IgD-negative memory B cell (primary cell): ENCODE measurements around the gene HOXC5. TPM values are rescaled to one million over a fixed set of nuclear protein-coding genes. Genes with fewer than 3 reads are reported as not detected.

ENCODE experiments used
- H3K27ac Mint-ChIP-seq, 3 donors: one replicate each; pipeline ENCODE4 v1.8.0; 2020 to 2022; ENCODE audit warnings: mild to moderate bottlenecking in 3 of 3, mixed read lengths in 3 of 3, moderate library complexity in 1 of 3
- H3K27me3 Mint-ChIP-seq: one replicate; pipeline ENCODE4 v1.8.0; 2021; ENCODE audit warnings: mixed read lengths
- H3K36me3 Mint-ChIP-seq: one replicate; pipeline ENCODE4 v1.8.0; 2020; ENCODE audit warnings: mild to moderate bottlenecking, mixed read lengths
- H3K4me1 Mint-ChIP-seq, 3 donors: one replicate each; pipeline ENCODE4 v1.8.0; 2020 to 2022; ENCODE audit warnings: mixed read lengths in 3 of 3, mild to moderate bottlenecking in 1 of 3
- H3K4me3 Mint-ChIP-seq, 4 donors: one replicate each; pipeline ENCODE4 v1.8.0; 2020 to 2022; ENCODE audit warnings: mild to moderate bottlenecking in 4 of 4, mixed read lengths in 4 of 4, moderate library complexity in 3 of 4
- H3K9me3 Mint-ChIP-seq, 3 donors: one replicate each; pipeline ENCODE4 v1.8.0; 2020 to 2021; ENCODE audit warnings: mixed read lengths in 3 of 3, mild to moderate bottlenecking in 1 of 3
- polyA plus RNA-seq: library from polyadenylated mRNA; unstranded; fragments of 300-500 nt; fragmentation: Illumina TruSeq; gene quantifications from one replicate; pipeline ENCODE4 v1.2.3, GENCODE V29; 2021

HOXC5 gene
- polyA plus RNA-seq, 1 donor from 2014 or later, result not detected

GRCh38 chr12:54054742-54055194, 21.9 kb downstream of the HOXC5 start:
- H3K27me3 Mint-ChIP-seq, result peaks cover 12% of the 10 kb centered on the region
- H3K9me3 Mint-ChIP-seq, result peaks cover 0 to 1% (median 0%) of the 10 kb centered on the region in 3 donors
- H3K27ac Mint-ChIP-seq, result peak overlapping the region in 1 of 3 donors; percentile 83
- H3K36me3 Mint-ChIP-seq, result peaks cover 5% of the 10 kb centered on the region
- H3K4me3 Mint-ChIP-seq, result peak overlapping the region; percentile 92 to 100 (median 98)
- H3K4me1 Mint-ChIP-seq, result peaks cover 9 to 30% (median 26%) of the 10 kb centered on the region in 3 donors

GRCh38 chr12:54055552-54055951, 22.7 kb downstream of the HOXC5 start:
- H3K27ac Mint-ChIP-seq, result peak overlapping the region in 1 of 3 donors; percentile 77
- peaks cover 9 to 28% (median 18%) of the 10 kb centered on the region in 3 donors for H3K4me1 Mint-ChIP-seq
- peaks cover 4% of the 10 kb centered on the region for H3K27me3 Mint-ChIP-seq
- peak overlapping the region in 3 of 4 donors; percentile 48 to 75 (median 50) for H3K4me3 Mint-ChIP-seq
- peaks cover 5% of the 10 kb centered on the region for H3K36me3 Mint-ChIP-seq
- H3K9me3 Mint-ChIP-seq, result peaks cover 0 to 1% (median 0%) of the 10 kb centered on the region in 3 donors

- Mint-ChIP-seq H3K9me3 (peaks cover 0 to 1% (median 0%) of the 10 kb centered on the region in 3 donors), H3K4me3 (peak overlapping the region in 3 of 4 donors; percentile 48 to 71 (median 50)), H3K4me1 (peaks cover 9 to 28% (median 16%) of the 10 kb centered on the region in 3 donors), H3K27me3 (peaks cover 4% of the 10 kb centered on the region), H3K36me3 (peaks cover 5% of the 10 kb centered on the region), H3K27ac (peak overlapping the region in 1 of 3 donors; percentile 77)
Measured at GRCh38 chr12:54056110-54056509, 23.3 kb downstream of the HOXC5 start.

GRCh38 chr12:54058128-54058768, 25.4 kb downstream of the HOXC5 start:
- peaks cover 5% of the 10 kb centered on the region for H3K36me3 Mint-ChIP-seq
- H3K27ac Mint-ChIP-seq, result no peak overlapping the region
- peaks cover 0 to 1% (median 0%) of the 10 kb centered on the region in 3 donors for H3K9me3 Mint-ChIP-seq
- no peaks in the 10 kb centered on the region for H3K27me3 Mint-ChIP-seq
- peak overlapping the region in 2 of 4 donors; percentile 50 to 71 for H3K4me3 Mint-ChIP-seq
- peaks cover 3 to 21% (median 5%) of the 10 kb centered on the region in 3 donors for H3K4me1 Mint-ChIP-seq

GRCh38 chr12:54059668-54060067, 26.8 kb downstream of the HOXC5 start:
- no peak overlapping the region for H3K27ac Mint-ChIP-seq
- H3K4me1 Mint-ChIP-seq, result peaks cover 0 to 17% (median 3%) of the 10 kb centered on the region in 3 donors
- H3K27me3 Mint-ChIP-seq, result no peaks in the 10 kb centered on the region
- no peaks in the 10 kb centered on the region for H3K9me3 Mint-ChIP-seq
- no peak overlapping the region for H3K4me3 Mint-ChIP-seq
- H3K36me3 Mint-ChIP-seq, result peaks cover 6% of the 10 kb centered on the region

GRCh38 chr12:54060174-54060974, 27.5 kb downstream of the HOXC5 start:
- Mint-ChIP-seq H3K27ac (no peak overlapping the region), H3K27me3 (no peaks in the 10 kb centered on the region), H3K9me3 (no peaks in the 10 kb centered on the region), H3K4me3 (no peak overlapping the region), H3K4me1 (peaks cover 0 to 13% (median 0%) of the 10 kb centered on the region in 3 donors), H3K36me3 (peaks cover 6% of the 10 kb centered on the region)

- Mint-ChIP-seq H3K4me3 (no peak overlapping the region), H3K27ac (no peak overlapping the region), H3K4me1 (peaks cover 0 to 5% (median 0%) of the 10 kb centered on the region in 3 donors), H3K27me3 (no peaks in the 10 kb centered on the region), H3K36me3 (peaks cover 6% of the 10 kb centered on the region), H3K9me3 (no peaks in the 10 kb centered on the region)
Measured at GRCh38 chr12:54060975-54061778, 28.3 kb downstream of the HOXC5 start.

GRCh38 chr12:54065677-54066076, 32.8 kb downstream of the HOXC5 start:
- H3K36me3 Mint-ChIP-seq, result peaks cover 1% of the 10 kb centered on the region
- H3K4me3 Mint-ChIP-seq, result no peak overlapping the region
- H3K4me1 Mint-ChIP-seq, result no peaks in the 10 kb centered on the region
- H3K27ac Mint-ChIP-seq, result no peak overlapping the region
- H3K27me3 Mint-ChIP-seq, result no peaks in the 10 kb centered on the region
- no peaks in the 10 kb centered on the region for H3K9me3 Mint-ChIP-seq

GRCh38 chr12:54066408-54066807, 33.6 kb downstream of the HOXC5 start:
- Mint-ChIP-seq H3K4me1 (no peaks in the 10 kb centered on the region), H3K27ac (no peak overlapping the region), H3K9me3 (no peaks in the 10 kb centered on the region), H3K36me3 (peaks cover 1% of the 10 kb centered on the region), H3K4me3 (no peak overlapping the region), H3K27me3 (no peaks in the 10 kb centered on the region)

GRCh38 chr12:54068418-54069070, 35.7 kb downstream of the HOXC5 start:
- no peaks in the 10 kb centered on the region for H3K9me3 Mint-ChIP-seq
- H3K27me3 Mint-ChIP-seq, result no peaks in the 10 kb centered on the region
- peaks cover under 1% of the 10 kb centered on the region for H3K36me3 Mint-ChIP-seq
- no peaks in the 10 kb centered on the region for H3K4me1 Mint-ChIP-seq
- no peak overlapping the region for H3K4me3 Mint-ChIP-seq
- no peak overlapping the region for H3K27ac Mint-ChIP-seq

GRCh38 chr12:54071942-54072341, 39.1 kb downstream of the HOXC5 start:
- Mint-ChIP-seq H3K4me3 (no peak overlapping the region), H3K27ac (no peak overlapping the region), H3K27me3 (no peaks in the 10 kb centered on the region), H3K9me3 (no peaks in the 10 kb centered on the region), H3K36me3 (no peaks in the 10 kb centered on the region), H3K4me1 (no peaks in the 10 kb centered on the region)

- H3K27me3 Mint-ChIP-seq, result no peaks in the 10 kb centered on the region
- peaks cover 0 to 5% (median 4%) of the 10 kb centered on the region in 3 donors for H3K4me1 Mint-ChIP-seq
- H3K9me3 Mint-ChIP-seq, result no peaks in the 10 kb centered on the region
- no peak overlapping the region for H3K27ac Mint-ChIP-seq
- no peaks in the 10 kb centered on the region for H3K36me3 Mint-ChIP-seq
- H3K4me3 Mint-ChIP-seq, result no peak overlapping the region
Measured at GRCh38 chr12:54074308-54074707, 41.5 kb downstream of the HOXC5 start.

- no peaks in the 10 kb centered on the region for H3K9me3 Mint-ChIP-seq
- no peaks in the 10 kb centered on the region for H3K27me3 Mint-ChIP-seq
- peaks cover 1 to 5% (median 4%) of the 10 kb centered on the region in 3 donors for H3K4me1 Mint-ChIP-seq
- H3K4me3 Mint-ChIP-seq, result no peak overlapping the region
- H3K36me3 Mint-ChIP-seq, result peaks cover 2% of the 10 kb centered on the region
- peak overlapping the region in 2 of 3 donors; percentile 16 to 31 for H3K27ac Mint-ChIP-seq
Measured at GRCh38 chr12:54075409-54075808, 42.6 kb downstream of the HOXC5 start.

- Mint-ChIP-seq H3K4me1 (peaks cover 4 to 7% (median 5%) of the 10 kb centered on the region in 3 donors), H3K9me3 (no peaks in the 10 kb centered on the region), H3K4me3 (no peak overlapping the region), H3K27me3 (no peaks in the 10 kb centered on the region), H3K36me3 (peaks cover 2% of the 10 kb centered on the region), H3K27ac (no peak overlapping the region)
Measured at GRCh38 chr12:54075974-54076373, 43.1 kb downstream of the HOXC5 start.
